ENCODE results near the gene TSKU.
A peak's percentile ranks its signal among the peaks of the same experiment; 100 is the strongest.

The TSKU gene

GRCh38 chr11:76783294-76783895 is at the start of gene TSKU:
Gene TSKU (plus strand): TSS chr11:76783356. CDS start chr11:76795617, 12,261 bp downstream.
- DNase-seq = peak; percentile 38

- peak; percentile 84 for DNase-seq
These were observed 49.2 kb upstream of the TSKU start for GRCh38 chr11:76733906-76734305.

DNA sequence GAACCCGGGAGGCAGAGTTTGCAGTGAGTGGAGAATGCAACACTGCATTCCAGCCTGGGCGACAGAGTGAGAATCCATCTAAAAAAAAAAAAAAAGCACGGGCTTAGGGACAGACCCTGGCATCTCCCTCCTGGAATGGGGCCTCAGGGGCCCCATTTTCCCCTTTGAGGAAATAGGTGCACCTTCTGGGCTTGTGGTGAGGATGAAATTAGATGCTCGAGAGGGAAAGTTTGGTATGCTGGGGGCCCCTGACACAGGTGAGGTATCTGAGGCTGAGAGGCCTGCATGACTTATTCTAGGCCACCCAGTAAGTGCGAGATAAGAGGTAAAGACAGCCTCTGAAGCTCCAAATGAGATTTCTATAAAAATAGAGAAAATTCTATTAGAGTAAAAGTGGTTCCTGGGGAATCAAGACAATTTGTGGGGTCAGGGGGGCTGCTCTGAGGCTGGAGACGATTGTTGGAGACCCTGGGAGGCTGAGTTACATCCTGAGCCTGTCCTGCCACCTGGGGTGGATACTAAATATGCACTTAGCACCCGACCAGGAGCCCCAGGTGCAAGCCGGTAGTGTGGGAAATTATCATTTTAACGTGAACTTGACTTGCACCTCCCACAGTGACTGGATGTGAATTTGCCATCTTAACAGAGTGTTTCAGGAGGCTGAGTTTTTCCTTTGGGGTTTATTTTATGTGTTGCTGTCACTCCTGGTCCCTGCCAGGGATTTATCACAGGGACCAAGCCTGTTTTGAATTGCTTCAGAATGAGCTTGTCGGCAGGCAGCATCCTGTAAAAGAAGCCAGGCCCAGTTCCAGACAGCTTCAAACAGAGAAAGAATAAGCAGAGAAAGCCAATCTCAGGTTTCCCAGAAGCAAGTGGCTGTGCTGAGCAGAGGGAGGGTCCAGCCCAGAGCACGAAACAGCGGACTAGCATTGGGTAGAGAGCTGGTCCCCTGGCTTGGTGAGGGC is 48.4 kb upstream of the TSKU start:
- DNase-seq = no peak

DNA sequence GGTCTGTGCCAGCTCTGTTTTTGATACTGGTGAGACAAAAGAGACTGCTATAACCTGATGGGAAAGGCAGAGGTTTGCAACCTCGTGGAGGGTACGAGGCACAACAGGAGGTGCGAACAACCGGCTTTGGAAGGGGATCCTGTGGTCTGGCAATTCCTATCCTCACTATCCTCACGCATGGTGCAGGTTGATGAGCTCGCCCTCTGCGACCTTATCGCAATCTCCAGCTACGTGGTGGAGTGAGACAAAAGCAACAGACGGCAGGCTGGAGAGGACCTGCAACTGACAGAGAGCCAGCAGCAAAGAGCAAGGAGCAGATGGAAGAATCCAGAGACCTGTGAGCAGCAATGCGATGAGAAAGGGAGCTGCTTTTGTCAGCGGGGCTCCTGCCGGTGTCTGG is 47.3 kb upstream of the TSKU start:
- DNase-seq = peak; percentile 24

GRCh38 chr11:76736266-76736665 is 46.9 kb upstream of the TSKU start:
- no peak for DNase-seq

DNA sequence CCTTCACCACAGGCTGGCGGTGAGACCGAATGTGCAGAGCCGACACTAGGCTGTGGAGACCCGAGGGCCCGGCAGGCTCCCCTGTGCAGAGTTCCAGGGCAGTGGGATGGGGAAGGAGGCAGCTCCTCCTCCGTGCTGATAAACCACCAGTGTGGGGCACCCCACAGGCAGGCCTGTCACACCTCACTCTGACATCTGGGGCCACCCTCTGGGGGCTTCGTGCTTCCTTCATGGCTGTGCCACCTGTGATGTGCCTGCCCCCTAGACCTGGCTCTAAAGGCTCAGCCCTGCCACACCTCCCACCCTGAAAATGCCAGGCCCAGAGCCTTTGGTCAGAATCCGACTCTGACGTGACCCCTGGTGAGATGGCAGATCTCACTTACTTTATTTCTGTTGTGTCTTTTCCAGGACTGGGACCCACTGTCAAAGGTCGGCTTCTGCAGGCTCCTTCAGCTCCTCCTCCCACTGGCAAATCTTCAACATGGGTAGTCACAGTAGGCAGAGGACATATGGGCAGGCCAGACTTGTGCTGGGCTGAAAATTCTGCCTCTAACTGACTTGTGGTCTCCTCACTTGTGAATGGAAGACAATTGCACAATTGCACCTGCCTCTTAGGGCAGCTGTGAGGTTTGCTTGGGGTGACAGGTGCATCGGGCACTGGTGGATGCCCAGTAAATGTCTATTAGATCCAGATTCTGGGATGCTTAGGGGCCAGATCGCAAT is 46.2 kb upstream of the TSKU start:
- no peak for DNase-seq

DNA sequence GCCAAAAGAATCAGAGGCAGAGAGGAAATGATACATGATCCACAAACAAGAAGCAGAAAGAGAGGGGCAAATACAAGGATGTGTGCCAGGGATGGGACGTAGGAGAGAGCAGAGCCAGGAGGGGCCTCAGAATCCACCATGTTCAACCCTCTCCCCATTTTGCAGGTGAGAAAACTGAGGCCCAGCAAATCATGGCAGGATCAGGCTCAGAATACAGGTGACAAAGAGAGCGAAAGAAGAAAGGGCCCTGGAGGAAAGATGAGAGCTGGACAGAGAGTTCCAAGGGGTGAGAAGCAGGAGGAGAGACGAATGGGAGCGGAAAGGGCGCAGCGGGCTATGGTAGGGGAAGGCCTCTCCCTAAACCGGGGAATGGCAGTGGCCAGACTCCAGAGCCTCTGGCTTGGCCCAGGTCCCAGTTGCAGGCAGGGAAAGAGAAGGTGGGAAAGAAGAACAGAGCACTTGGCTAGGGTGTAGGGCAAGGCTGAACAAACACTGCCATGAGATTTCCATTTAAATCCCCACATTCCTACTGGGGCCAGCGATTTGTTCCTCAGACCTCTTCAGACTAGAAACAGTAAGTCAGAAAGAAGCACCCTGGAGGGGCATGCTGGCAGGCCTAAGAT is 44.4 kb upstream of the TSKU start:
- no peak for DNase-seq

GRCh38 chr11:76739798-76740197 is 43.4 kb upstream of the TSKU start:
- no peak for DNase-seq

DNA sequence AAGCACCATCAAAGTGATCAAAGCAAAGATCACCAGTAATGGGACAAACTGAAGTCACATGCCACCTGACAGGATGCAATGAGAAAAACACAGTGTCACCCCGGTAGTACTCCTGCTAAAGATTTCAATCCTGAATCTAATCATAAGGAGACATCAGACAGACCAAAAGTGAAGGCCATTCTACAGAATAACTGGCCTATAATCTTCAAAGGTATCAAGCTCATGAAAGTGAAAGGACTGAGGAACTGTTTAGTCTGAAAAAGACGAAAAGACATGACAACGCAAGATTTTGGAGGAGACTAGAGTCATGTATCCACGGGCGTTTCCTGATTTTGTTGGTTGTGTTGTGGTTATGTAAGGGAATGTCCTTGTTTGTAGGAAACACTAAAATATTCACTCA is 42.4 kb upstream of the TSKU start:
- DNase-seq = no peak

GRCh38 chr11:76742902-76743301 is 40.3 kb upstream of the TSKU start:
- DNase-seq = no peak

DNA sequence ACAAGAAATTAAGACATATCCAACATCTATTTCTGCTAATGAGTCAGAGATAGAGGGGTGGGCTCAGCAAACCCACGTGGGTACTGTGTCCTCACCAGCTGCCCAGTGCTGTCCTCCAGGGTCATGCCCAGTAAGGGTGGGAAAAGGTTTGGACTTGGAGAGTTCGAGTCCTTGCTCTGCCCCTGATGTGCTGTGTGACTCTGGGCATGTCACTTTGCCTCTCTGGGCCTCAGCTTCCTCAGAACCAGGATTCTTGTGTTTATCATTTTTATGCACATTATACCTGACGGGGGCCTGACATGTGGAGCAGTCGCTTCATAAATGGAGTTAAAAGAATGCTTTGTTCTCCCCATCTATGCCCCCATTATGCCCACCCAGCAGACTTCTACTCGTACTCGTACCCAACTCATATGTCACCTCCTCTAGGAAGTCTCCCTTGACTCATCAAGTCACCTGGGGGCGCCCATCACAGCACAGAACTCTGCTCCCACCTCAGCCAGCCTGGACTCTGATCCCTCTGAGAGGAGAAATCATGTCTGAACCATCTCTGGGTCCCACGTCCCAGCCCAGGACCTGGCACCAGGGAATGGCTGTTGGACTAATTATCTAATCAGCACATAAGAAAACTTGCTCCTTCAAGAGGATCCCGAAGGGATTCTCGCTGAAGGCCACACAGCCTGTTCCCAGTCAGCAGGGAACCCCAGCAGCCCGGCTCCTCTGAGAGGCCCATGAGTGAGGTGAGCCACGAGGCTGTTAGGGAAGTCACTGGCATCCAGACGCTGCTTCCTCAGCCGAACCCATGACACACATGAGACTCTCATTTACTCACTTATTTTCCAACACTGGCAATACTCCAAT is 38.7 kb upstream of the TSKU start:
- peak; percentile 66 for DNase-seq

GRCh38 chr11:76745044-76745376 is 38.1 kb upstream of the TSKU start:
- no peak for DNase-seq

- peak; percentile 95 for DNase-seq
These were observed 37.5 kb upstream of the TSKU start for GRCh38 chr11:76745561-76746207.

DNA sequence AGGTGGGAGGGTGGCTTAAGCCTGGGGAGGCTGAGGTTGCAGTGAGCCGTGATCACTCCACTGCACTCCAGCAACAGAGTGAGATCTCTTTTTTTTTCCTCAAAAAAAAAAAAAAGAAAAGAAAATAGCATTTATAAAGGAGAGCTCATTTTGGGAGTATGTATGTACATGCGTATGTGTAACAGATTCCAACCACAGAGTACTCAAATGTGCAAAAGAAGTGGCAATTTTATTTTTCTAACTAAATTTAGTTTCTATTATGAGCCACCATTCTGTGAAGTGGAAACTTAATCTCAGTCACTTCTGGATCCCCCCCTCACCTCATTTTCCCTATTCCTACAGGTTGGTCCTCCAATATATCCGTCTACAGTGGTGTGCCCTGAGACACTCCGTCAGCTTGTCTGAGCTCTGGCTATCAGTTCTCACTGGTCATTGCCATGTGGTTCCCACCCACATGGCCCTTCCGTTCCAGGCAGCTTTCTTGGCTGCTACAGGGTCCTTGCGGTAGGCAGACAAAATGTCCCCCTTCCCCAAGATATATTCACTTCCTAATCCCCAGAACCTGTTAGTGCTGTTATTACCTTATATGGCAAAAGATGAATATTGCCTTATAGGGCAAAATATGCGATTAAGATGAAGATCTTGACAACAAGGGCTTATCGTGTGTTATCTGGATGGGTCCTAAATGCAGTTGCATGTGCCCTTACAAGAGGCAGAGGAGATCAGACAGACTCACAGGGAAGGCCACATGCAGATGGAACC is 35.8 kb upstream of the TSKU start:
- DNase-seq = no peak

DNA sequence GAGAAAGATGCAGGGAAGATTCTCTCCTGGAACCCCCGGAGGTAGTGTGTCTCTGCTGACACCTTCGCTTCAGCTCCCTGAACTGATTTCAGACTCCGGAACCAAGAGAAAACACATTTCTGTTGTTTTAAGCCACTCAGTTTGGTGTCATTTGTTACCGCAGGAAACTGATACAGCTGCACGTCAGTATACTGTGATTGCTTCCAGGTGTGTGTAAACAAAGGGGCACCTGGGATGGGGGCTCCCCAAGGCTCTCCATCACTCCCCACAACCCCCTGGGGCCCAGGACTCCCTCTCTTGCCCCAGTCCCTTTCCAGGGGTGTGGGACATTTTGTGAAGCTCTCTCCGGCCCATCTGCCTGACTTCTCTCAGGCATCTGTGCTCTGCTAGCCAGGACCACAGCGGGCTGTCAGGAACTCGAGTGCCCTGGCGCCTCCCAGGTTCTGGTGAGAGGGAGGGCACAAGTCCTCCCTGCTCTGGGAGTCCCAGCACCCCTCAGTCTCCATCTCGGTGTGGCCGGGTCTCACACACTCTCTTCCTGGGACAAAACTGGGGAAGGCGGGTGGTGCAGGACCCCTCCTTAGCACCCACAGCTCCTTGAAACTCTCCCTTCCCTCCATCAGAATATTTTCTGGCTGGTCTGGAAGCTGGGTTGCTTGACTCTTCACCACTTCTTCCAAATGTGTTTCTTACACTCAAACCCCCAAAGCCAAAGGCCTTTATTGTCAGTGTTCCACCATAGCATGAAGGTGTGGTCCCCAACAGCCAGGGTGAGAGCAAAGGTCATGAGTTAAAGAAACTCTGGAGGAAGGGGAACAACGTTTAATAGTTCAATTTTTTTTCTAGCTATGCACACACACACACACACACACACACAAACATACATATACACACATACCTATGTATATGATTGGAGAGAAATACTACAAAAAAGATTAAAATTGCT is 35.0 kb upstream of the TSKU start:
- no peak for DNase-seq

- no peak for DNase-seq
These were observed 34.2 kb upstream of the TSKU start for GRCh38 chr11:76748948-76749347.

DNA sequence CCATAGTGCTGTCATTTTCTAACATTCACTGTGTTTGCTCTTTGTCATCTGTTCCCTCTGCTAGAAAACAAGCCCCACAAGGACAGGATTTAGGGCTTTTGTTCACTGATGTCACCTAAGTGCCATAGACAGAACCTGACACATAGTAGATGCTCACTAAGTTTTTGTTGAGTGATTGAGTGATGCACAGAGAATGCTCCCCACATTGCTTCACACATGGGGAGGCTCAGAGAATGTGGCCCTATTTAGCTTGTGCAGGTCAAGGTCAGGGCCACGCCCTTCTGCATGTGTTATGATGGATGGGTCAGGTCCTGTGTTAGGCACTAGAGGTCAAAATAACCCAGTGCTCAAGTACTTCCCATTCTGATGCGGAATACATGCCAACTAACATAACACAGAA is 33.1 kb upstream of the TSKU start:
- DNase-seq = no peak

- no peak for DNase-seq
These were observed 32.4 kb upstream of the TSKU start for GRCh38 chr11:76750746-76751145.

GRCh38 chr11:76752321-76753143 is 30.6 kb upstream of the TSKU start:
- DNase-seq = no peak

All from hematopoietic multipotent progenitor cell treated with erythropoietin and hydrocortisone succinate and interleukin-3 and kit ligand, for 4 days (in vitro differentiated cells).